Right lobe of liver (tissue), 6 donors: ENCODE measurements around the gene TLE1. TPM values are rescaled to one million over a fixed set of nuclear protein-coding genes. Genes with fewer than 3 reads are reported as not detected.
"Not testable (repeated sequence)": the region's sequence is repeated elsewhere in the genome, so short reads cannot be mapped to it uniquely, and the experiment has no call there.

ENCODE experiments used
- ATAC-seq, 4 donors: fragments of 200-7000 bp; cut with Tn5 transposase; one replicate each; pipeline ENCODE4 v1.9.1; 2020; ENCODE audit warnings: mild to moderate bottlenecking in 4 of 4, moderate library complexity in 4 of 4
- DNase-seq, 3 donors: peaks; one replicate each; pipeline ENCODE4 v3.0.0-alpha.2; 2020
- H3K27ac ChIP-seq, 3 donors: fragments of 200-600 bp; one replicate each; pipeline ENCODE4 v1.8.0; 2022
- H3K27me3 ChIP-seq, 2 donors: fragments of 200-600 bp; one replicate each; pipeline ENCODE4 v1.8.0; 2022
- H3K36me3 ChIP-seq, 4 donors: fragments of 200-600 bp; sonication (generic) in 1 of 4; one replicate each; pipeline versions ENCODE4 v1.5.1 to v1.8.0; 2017 to 2022; ENCODE audit warnings: control low read depth in 1 of 4
- H3K4me1 ChIP-seq, 4 donors: fragments of 200-600 bp; sonication (generic) in 1 of 4; one replicate each; pipeline versions ENCODE4 v1.5.1 to v1.8.0; 2017 to 2022; ENCODE audit warnings: control low read depth in 1 of 4
- H3K4me3 ChIP-seq, 3 donors: fragments of 200-600 bp; one replicate each; pipeline ENCODE4 v1.8.0; 2022
- H3K9me3 ChIP-seq, 4 donors: fragments of 200-600 bp; sonication (generic) in 1 of 4; one replicate each; pipeline versions ENCODE4 v1.5.1 to v1.8.0; 2017 to 2022; ENCODE audit warnings: control low read depth in 1 of 4
- CTCF ChIP-seq, 4 donors: fragments of 200-600 bp in 3 of 4; fragments of 450-650 bp in 1 of 4; IDR thresholded peaks; one replicate each; pipeline versions ENCODE4 v1.5.1 to v1.8.0; 2016 to 2022; ENCODE audit warnings: antibody characterized with exemption in 4 of 4, mild to moderate bottlenecking in 2 of 4
- POLR2A ChIP-seq: fragments of 450-650 bp; IDR thresholded peaks from one replicate; pipeline ENCODE4 v1.6.1; 2017; ENCODE audit warnings: antibody characterized with exemption, mild to moderate bottlenecking
- WGBS: methylation state at CpG from one replicate; pipeline ENCODE4 v1.1.6; 2018; ENCODE audit warnings: low coverage, low lambda C conversion rate; ENCODE audit not compliant: insufficient coverage; ENCODE audit errors: missing lambda C conversion rate; 5-methylcytosine and 5-hydroxymethylcytosine counted together
- intact Hi-C, 2 donors: fragments of 100-400 bp; cut with DNase I; formaldehyde crosslinking; loops; one replicate each; pipeline versions ENCODE4 v1.11.2 to v1.14.1; 2022
- total RNA-seq, 6 experiments: library from RNA; depleted of rRNA in 2 of 6; stranded (reverse); fragments of >200 nt in 2 of 6; fragmentation: NEBNext Ultra II Directional in 3 of 6; extraction: Animal tissue kit (Norgen Biotek cat#: 25700) in 3 of 6; gene quantifications; one replicate each; pipeline versions ENCODE4 v1.1.0 to v1.2.4, GENCODE V29; 2016 to 2023
- donor health status: DM: no; HTN: yes; CAD: no.
- donor health status: DM: no; HTN: no; CAD: no.
- donor health status: DM: no; HTN: no; CAD: no.
- donor health status: DM: no; HTN: yes; CAD: no.
- donor health status: DM: no; HTN: yes; CAD: no.

The TLE1 gene
- total RNA-seq, 6 experiments from 2014 or later: 31.9 to 62.9 (median 58.0) TPM

GRCh38 chr9:81694541-81694940, 5.2 kb upstream of the TLE1 start:
- Histone ChIP-seq H3K36me3 (no peaks in the 10 kb centered on the region), H3K9me3 (no peaks in the 10 kb centered on the region), H3K27me3 (no peaks in the 10 kb centered on the region), H3K4me3 (no peak overlapping the region), H3K27ac (no peak overlapping the region), H3K4me1 (no peaks in the 10 kb centered on the region)
- DNase-seq: no peak
- no peak for ATAC-seq
- WGBS: 48% methylated on average over 7 of the region's 7 CpGs
- no peak for TF ChIP-seq CTCF (IDR thresholded peaks at IDR 0.05)
- no peak for TF ChIP-seq POLR2A
- intact Hi-C loops: no loop called here

GRCh38 chr9:81693671-81694378, 4.5 kb upstream of the TLE1 start:
- 63% methylated on average over 6 of the region's 6 CpGs for WGBS
- intact Hi-C loops: no loop called here
- Histone ChIP-seq H3K4me3 (no peak overlapping the region), H3K27me3 (no peaks in the 10 kb centered on the region), H3K4me1 (no peaks in the 10 kb centered on the region), H3K36me3 (no peaks in the 10 kb centered on the region), H3K9me3 (no peaks in the 10 kb centered on the region), H3K27ac (no peak overlapping the region)
- no peak for TF ChIP-seq POLR2A
- no peak for TF ChIP-seq CTCF (IDR thresholded peaks at IDR 0.05)
- ATAC-seq (no peak), DNase-seq (no peak)

GRCh38 chr9:81690251-81690851, 1.0 kb upstream of the TLE1 start:
- ATAC-seq: no peak
- 8% methylated on average over 23 of the region's 23 CpGs for WGBS
- Histone ChIP-seq H3K27me3 (no peaks in the 10 kb centered on the region), H3K4me3 (peak overlapping the region; percentile 50 to 82 (median 76)), H3K9me3 (no peaks in the 10 kb centered on the region), H3K4me1 (peaks cover 0 to 13% (median 3%) of the 10 kb centered on the region in 4 donors), H3K27ac (peak overlapping the region; percentile 45 to 54 (median 45)), H3K36me3 (no peaks in the 10 kb centered on the region)
- DNase-seq: peak; percentile 42 to 61 (median 49)
- TF ChIP-seq CTCF (IDR thresholded peaks at IDR 0.05) (no peak), POLR2A (no peak)
- intact Hi-C loops: no loop called here

GRCh38 chr9:81689093-81689342, 329 bp downstream of the TLE1 start:
- peak overlapping the region; percentile 77 to 94 (median 89) for H3K27ac ChIP-seq
- peaks cover 0 to 12% (median 2%) of the 10 kb centered on the region in 4 donors for H3K36me3 ChIP-seq
- H3K4me3 ChIP-seq: peak overlapping the region; percentile 56 to 82 (median 76)
- H3K9me3 ChIP-seq, ATAC-seq, intact Hi-C loops, H3K27me3 ChIP-seq, DNase-seq: not testable (repeated sequence)
- 4% methylated on average over 15 of the region's 21 CpGs for WGBS
- H3K4me1 ChIP-seq: peaks cover 0 to 27% (median 10%) of the 10 kb centered on the region in 4 donors

GRCh38 chr9:81688262-81689092, 870 bp downstream of the TLE1 start:
- ATAC-seq (peak in 3 of 4 donors; percentile 4 to 28 (median 12)), DNase-seq (peak; percentile 62 to 75 (median 73))
- H3K4me3 ChIP-seq: peak overlapping the region; percentile 56 to 82 (median 76)
- intact Hi-C loops, H3K27me3 ChIP-seq, H3K9me3 ChIP-seq: not testable (repeated sequence)
- peaks cover 0 to 32% (median 12%) of the 10 kb centered on the region in 4 donors for H3K4me1 ChIP-seq
- peaks cover 0 to 16% (median 2%) of the 10 kb centered on the region in 4 donors for H3K36me3 ChIP-seq
- 1% methylated on average over 17 of the region's 107 CpGs for WGBS
- H3K27ac ChIP-seq: peak overlapping the region; percentile 77 to 94 (median 89)
